Adipocyte (in vitro differentiated cells): ENCODE measurements around the gene ZFR.
"Not testable (repeated sequence)": the region's sequence is repeated elsewhere in the genome, so short reads cannot be mapped to it uniquely, and the experiment has no call there.

Source experiments
- DNase-seq: peaks from one replicate; pipeline ENCODE4 v3.0.0-alpha.2; 2015; ENCODE audit warnings: low read depth
- H3K27me3 ChIP-seq: replicated peaks from 2 replicates; pipeline ENCODE4 v1.7.0; 2013; ENCODE audit warnings: mild to moderate bottlenecking, low read length, moderate library complexity; ENCODE audit not compliant: control insufficient read depth, insufficient read depth
- H3K36me3 ChIP-seq: 2 replicates; pipeline ENCODE4 v1.7.0; 2013; ENCODE audit warnings: low read length, mild to moderate bottlenecking, moderate library complexity; ENCODE audit not compliant: control insufficient read depth, insufficient read depth, severe bottlenecking
- H3K4me1 ChIP-seq: 2 replicates; pipeline ENCODE4 v1.7.0; 2013; ENCODE audit warnings: mild to moderate bottlenecking, low read length, moderate library complexity; ENCODE audit not compliant: control insufficient read depth, insufficient read depth
- H3K4me3 ChIP-seq: 2 replicates; pipeline ENCODE4 v1.7.0; 2013; ENCODE audit warnings: mild to moderate bottlenecking, low read length, moderate library complexity
- H3K9ac ChIP-seq: 2 replicates; pipeline ENCODE4 v1.7.0; 2013; ENCODE audit warnings: mild to moderate bottlenecking, low read length, moderate library complexity
- H3K9me3 ChIP-seq: 2 replicates; pipeline ENCODE4 v1.7.0; 2013; ENCODE audit warnings: mild to moderate bottlenecking, low read length, moderate library complexity; ENCODE audit not compliant: control insufficient read depth

ZFR gene

GRCh38 chr5:32403760-32404159 is 40.8 kb downstream of the ZFR start:
- Histone ChIP-seq H3K4me1 (no peaks in the 10 kb centered on the region), H3K4me3 (no peak overlapping the region), H3K9ac (no peak overlapping the region), H3K27me3 (no peaks in the 10 kb centered on the region), H3K36me3 (peaks cover 99% of the 10 kb centered on the region), H3K9me3 (no peaks in the 10 kb centered on the region)
- DNase-seq, result no peak

GRCh38 chr5:32400401-32400800 is 44.1 kb downstream of the ZFR start:
- no peaks in the 10 kb centered on the region for H3K27me3 ChIP-seq
- DNase-seq, result no peak
- H3K9ac ChIP-seq, result no peak overlapping the region
- no peaks in the 10 kb centered on the region for H3K9me3 ChIP-seq
- no peak overlapping the region for H3K4me3 ChIP-seq
- no peaks in the 10 kb centered on the region for H3K4me1 ChIP-seq
- H3K36me3 ChIP-seq, result peaks cover 97% of the 10 kb centered on the region

GRCh38 chr5:32398754-32399153 is 45.8 kb downstream of the ZFR start:
- peaks cover 97% of the 10 kb centered on the region for H3K36me3 ChIP-seq
- H3K27me3 ChIP-seq, H3K9ac ChIP-seq, H3K4me1 ChIP-seq, H3K9me3 ChIP-seq, H3K4me3 ChIP-seq, DNase-seq: not testable (repeated sequence)

DNA sequence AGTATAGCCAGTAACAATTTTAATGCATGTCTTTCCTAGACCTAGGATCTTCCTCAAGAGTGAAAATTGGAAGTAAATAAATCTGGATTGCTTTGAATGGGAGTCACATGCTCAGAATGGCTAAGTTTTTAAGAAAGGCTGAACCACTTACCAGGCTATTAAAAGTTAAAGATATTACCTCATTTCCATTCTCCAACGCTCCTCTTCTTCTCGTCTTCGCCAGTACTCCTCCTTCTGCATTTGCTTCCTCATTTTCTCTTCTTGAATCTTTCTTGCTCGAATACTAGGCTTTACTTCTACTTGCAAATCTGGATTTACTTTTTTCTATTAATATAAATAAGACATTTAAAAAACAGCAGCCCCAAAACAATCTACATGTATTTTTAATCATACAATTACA is 49.6 kb downstream of the ZFR start:
- no peaks in the 10 kb centered on the region for H3K27me3 ChIP-seq
- H3K9ac ChIP-seq, result no peak overlapping the region
- peaks cover 85% of the 10 kb centered on the region for H3K36me3 ChIP-seq
- no peaks in the 10 kb centered on the region for H3K9me3 ChIP-seq
- DNase-seq, result no peak
- no peak overlapping the region for H3K4me3 ChIP-seq
- peaks cover 17% of the 10 kb centered on the region for H3K4me1 ChIP-seq

DNA sequence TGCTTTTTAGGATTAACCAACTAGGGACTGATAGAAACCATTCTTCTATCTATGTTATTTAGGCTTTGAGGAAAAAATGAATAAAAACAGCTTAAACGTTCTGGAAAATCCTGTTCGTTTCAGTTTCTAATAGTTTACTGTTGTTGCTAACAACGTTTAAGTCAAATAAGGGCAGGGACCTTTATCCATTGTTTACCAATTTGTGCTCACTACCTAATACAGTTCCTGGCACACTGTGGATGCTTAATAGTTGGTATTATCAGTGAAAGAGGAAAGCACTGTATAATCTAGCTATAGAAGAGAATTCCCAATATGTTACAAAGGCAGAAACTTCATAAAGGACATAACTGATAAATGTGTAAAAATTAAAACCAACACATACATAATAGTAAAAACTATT is 52.5 kb downstream of the ZFR start:
- H3K9me3 ChIP-seq, result no peaks in the 10 kb centered on the region
- no peak for DNase-seq
- H3K27me3 ChIP-seq, result no peaks in the 10 kb centered on the region
- H3K36me3 ChIP-seq, result peaks cover 82% of the 10 kb centered on the region
- no peak overlapping the region for H3K4me3 ChIP-seq
- H3K4me1 ChIP-seq, result peaks cover 38% of the 10 kb centered on the region
- H3K9ac ChIP-seq, result no peak overlapping the region

DNA sequence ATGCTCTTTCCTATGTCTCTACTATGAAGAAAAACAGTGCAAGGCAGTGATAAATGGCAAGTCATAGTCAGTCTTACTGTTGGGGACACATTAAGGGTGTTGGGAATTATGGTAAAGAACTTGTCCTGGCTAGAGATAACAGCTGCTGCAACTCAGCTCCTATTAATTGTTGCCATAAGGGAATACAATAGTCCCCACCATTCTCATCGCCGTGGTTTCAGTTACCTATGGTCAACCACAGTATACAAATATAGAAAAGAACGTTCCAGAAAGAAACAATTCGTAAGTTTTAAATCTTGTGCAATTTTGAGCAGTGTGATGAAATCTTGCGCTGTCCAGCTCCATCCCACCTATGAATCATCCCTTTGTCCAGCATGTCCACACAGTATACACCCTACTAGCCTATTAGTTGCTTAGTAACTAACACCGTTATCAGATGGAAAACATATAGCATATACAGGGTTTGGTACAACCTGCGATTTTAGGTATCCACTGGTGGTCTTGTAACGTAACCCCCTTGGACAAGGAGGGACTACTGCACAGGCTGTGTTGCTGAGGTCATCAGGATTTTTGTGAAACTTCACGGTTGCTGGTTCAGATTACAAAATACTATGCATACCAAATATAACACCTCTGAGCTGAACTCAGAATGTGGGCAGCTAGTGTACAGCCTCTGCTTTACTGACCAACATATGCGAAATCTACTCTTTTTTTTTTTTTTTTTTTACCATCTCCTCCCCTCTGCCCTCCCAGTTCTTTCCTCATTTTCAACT is 53.5 kb downstream of the ZFR start:
- H3K27me3 ChIP-seq, result no peaks in the 10 kb centered on the region
- H3K9ac ChIP-seq, result peak overlapping the region; percentile 25
- DNase-seq, result peak; percentile 75
- no peaks in the 10 kb centered on the region for H3K9me3 ChIP-seq
- H3K4me3 ChIP-seq, result peak overlapping the region; percentile 2
- H3K36me3 ChIP-seq, result peaks cover 81% of the 10 kb centered on the region
- H3K4me1 ChIP-seq, result peaks cover 45% of the 10 kb centered on the region

- Histone ChIP-seq H3K9me3 (no peaks in the 10 kb centered on the region), H3K4me1 (peaks cover 45% of the 10 kb centered on the region), H3K4me3 (peak overlapping the region; percentile 54), H3K27me3 (no peaks in the 10 kb centered on the region), H3K9ac (no peak overlapping the region), H3K36me3 (peaks cover 81% of the 10 kb centered on the region)
- DNase-seq, result peak; percentile 43
Observed at GRCh38 chr5:32388432-32389129, 56.0 kb downstream of the ZFR start.

DNA sequence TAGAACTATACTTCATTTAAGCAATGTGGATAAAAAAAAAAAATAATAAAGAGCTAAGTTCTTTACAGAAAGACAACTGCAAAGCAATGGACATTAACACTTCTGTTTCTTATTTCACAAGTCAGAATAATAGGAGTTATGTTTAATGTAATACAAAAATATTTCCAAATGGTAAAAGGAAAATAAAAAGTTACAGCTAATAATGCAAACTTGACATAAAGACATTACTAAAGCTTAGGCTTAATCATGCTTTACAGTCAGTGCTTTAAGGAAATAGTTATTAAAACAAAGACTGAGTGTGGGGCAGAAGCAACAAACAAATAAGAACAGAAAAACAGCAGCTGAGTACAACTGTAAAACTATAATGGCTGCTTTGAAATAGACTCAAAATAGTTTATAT is 56.7 kb downstream of the ZFR start:
- Histone ChIP-seq H3K9me3 (no peaks in the 10 kb centered on the region), H3K4me3 (peak overlapping the region; percentile 54), H3K9ac (peak overlapping the region; percentile 37), H3K27me3 (no peaks in the 10 kb centered on the region), H3K36me3 (peaks cover 81% of the 10 kb centered on the region), H3K4me1 (peaks cover 45% of the 10 kb centered on the region)
- DNase-seq, result no peak

- Histone ChIP-seq H3K9ac (peak overlapping the region; percentile 37), H3K27me3 (no peaks in the 10 kb centered on the region), H3K4me3 (no peak overlapping the region), H3K4me1 (peaks cover 45% of the 10 kb centered on the region), H3K9me3 (no peaks in the 10 kb centered on the region), H3K36me3 (peaks cover 81% of the 10 kb centered on the region)
- peak; percentile 83 for DNase-seq
Observed at GRCh38 chr5:32387211-32387610, 57.3 kb downstream of the ZFR start.

GRCh38 chr5:32384621-32385020 is 59.9 kb downstream of the ZFR start:
- H3K4me1 ChIP-seq, result peaks cover 29% of the 10 kb centered on the region
- no peak overlapping the region for H3K4me3 ChIP-seq
- DNase-seq, result no peak
- H3K36me3 ChIP-seq, result peaks cover 83% of the 10 kb centered on the region
- H3K9me3 ChIP-seq, result no peaks in the 10 kb centered on the region
- no peak overlapping the region for H3K9ac ChIP-seq
- H3K27me3 ChIP-seq, result no peaks in the 10 kb centered on the region

DNA sequence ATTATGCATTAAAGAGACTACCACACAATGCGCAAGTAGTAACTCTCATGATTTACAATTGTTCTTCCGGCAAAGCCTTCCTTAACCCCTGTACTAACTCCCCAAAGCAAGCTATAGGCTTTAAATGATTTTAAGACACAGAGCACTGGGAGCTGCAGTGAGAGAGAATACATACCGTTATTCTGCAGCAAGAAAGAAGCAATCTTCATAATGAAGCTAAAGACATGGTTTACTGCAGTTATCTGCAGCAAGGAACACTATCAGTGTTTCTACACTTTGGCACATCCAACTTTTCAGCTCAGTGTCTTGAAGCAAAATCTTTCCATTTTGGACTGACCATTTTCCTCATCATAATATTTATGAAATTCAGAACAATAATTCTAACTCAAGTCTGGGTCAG is 61.0 kb downstream of the ZFR start:
- Histone ChIP-seq H3K36me3 (peaks cover 83% of the 10 kb centered on the region), H3K4me3 (no peak overlapping the region), H3K4me1 (peaks cover 27% of the 10 kb centered on the region), H3K9me3 (no peaks in the 10 kb centered on the region), H3K9ac (no peak overlapping the region), H3K27me3 (no peaks in the 10 kb centered on the region)
- no peak for DNase-seq
